ENCODE results near the gene MT1M.
"Not testable (repeated sequence)": the region's sequence is repeated elsewhere in the genome, so short reads cannot be mapped to it uniquely, and the experiment has no call there.

DNA sequence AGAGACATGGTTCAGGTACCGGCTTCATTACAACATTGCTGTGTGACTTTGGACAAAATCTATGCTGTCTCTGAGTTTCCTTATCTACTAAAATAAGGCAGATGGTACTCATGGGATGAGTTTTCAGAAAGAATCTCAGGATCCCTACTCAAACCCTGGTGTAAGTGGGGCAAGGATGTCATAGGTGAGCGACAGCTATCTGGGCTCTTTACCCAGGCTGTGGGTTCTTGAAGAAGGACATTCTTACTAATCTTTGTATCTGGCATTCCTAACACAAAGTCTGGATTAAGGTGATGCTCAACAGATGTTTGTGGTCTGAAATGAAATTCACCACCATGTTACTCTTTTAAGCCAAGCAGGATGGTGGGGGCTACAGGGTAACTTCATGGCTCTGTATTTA lies 49.5 kb upstream of the MT1M start:
- TF ChIP-seq, protein P1, sequence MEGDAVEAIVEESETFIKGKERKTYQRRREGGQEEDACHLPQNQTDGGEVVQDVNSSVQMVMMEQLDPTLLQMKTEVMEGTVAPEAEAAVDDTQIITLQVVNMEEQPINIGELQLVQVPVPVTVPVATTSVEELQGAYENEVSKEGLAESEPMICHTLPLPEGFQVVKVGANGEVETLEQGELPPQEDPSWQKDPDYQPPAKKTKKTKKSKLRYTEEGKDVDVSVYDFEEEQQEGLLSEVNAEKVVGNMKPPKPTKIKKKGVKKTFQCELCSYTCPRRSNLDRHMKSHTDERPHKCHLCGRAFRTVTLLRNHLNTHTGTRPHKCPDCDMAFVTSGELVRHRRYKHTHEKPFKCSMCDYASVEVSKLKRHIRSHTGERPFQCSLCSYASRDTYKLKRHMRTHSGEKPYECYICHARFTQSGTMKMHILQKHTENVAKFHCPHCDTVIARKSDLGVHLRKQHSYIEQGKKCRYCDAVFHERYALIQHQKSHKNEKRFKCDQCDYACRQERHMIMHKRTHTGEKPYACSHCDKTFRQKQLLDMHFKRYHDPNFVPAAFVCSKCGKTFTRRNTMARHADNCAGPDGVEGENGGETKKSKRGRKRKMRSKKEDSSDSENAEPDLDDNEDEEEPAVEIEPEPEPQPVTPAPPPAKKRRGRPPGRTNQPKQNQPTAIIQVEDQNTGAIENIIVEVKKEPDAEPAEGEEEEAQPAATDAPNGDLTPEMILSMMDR (IDR thresholded peaks at IDR 0.05): not testable (repeated sequence)
- not testable (repeated sequence) for TF ChIP-seq POLR2A, EP300 (IDR thresholded peaks at IDR 0.05)
